GM21381 (cell line): ENCODE data around the gene PARVB.

ENCODE experiments used
- ATAC-seq: cut with Tn5 transposase; IDR thresholded peaks from one replicate; pipeline ENCODE4 v1.9.1; 2021; ENCODE audit warnings: mild to moderate bottlenecking, moderate library complexity; ENCODE audit not compliant: unreplicated experiment

Gene PARVB

DNA sequence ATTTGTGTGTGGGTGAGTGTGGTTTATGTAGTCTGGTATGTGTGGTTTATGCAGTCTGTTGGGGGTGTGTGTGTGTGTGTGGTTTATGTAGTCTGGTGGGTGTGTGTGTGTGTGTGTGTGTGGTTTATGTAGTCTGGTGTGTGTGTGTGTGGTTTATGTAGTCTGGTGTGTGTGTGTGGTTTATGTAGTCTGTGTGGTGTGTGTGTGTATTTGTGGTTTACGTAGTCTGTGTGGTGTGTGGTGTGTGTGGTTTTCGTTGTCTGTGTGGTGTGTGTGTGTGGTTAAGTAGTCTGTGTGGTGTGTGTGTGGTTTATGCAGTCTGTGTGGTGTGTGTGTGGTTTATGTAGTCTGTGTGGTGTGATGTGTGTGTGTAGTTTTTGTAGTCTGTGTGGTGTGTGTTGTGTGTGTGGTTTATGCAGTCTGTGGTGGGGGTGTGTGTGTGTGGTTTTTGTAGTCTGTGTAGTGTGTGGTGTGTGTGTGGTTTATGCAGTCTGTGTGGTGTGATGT lies 130.4 kb downstream of the PARVB start:
- ATAC-seq: no peak

DNA sequence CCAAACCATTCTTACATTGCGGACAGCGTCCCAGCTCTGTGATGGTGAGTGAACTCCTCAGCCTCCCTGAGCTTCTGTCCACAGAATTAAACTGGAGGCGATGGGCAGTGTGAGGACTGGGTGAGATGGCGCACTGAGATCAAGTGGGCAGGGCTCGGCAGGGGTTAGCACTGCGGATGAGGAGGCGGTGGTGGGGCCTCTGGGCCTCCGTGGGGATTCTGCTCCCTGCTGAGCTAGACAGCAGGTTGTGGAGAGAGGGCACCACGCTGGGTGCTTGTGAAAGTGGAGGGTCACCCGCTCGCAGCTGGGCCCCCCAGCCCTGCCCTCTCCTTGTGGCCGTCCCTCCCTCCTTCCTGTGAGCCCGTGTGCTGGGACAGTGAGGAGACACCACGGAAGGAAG lies 131.0 kb downstream of the PARVB start:
- no peak for ATAC-seq

GRCh38 chr22:44157916-44158618 lies 134.0 kb downstream of the PARVB start:
- ATAC-seq: no peak

- ATAC-seq: no peak
Measured at GRCh38 chr22:44158816-44159215, 134.7 kb downstream of the PARVB start.

- ATAC-seq: no peak
Measured at GRCh38 chr22:44159221-44159620, 135.1 kb downstream of the PARVB start.

DNA sequence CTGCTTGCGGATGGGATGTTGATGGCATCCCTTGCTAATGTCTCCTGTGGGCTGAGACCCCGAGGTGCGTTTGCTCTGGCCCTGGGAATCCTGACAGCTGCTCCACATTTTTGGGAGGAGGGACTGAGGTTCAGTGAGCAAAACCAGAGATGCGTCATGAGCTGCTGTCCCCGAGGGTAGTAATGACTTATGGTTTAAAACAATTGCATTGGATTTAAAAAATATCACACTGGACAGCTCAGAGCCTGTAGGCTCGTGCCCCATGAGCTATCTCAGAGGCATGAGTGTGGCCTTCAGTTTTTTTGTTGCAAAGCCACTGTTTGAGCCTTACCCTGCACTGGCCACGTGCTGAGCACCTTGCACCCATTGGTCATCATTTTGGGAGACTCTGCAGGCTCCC lies 135.7 kb downstream of the PARVB start:
- ATAC-seq: no peak

- no peak for ATAC-seq
Measured at GRCh38 chr22:44160421-44160820, 136.3 kb downstream of the PARVB start.

GRCh38 chr22:44161673-44162072 lies 137.6 kb downstream of the PARVB start:
- ATAC-seq: no peak

- no peak for ATAC-seq
Measured at GRCh38 chr22:44162960-44163359, 138.9 kb downstream of the PARVB start.

GRCh38 chr22:44163536-44163935 lies 139.4 kb downstream of the PARVB start:
- ATAC-seq: no peak

- no peak for ATAC-seq
Measured at GRCh38 chr22:44164031-44164430, 139.9 kb downstream of the PARVB start.

DNA sequence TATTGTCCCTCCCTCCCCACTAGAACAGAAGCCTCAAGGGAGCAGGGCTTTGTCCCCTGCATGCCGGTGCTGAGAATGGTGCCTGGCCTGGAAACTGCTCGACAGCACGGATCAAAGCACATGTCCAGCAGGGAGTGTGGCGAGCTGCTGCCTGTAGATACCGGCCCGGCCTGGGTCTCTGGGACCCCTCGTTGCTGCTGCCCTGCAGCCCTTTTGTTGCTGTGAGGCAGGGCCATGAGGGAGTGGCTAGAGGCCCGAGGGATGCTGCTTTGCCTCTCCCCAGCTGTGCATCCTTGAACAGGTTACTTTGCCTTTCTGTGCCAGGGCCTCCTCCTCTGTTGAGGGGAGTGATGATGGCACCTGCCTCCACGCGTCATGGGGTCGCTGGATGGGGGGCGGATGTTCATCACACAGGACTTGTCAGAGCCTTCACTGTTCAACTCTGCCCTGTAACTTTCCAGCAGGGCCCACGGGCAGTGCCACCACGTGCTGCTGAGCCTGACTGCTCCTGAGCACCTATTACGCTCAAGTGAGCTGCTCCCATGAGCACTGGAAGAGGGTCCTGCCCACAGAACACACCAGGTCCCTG lies 141.3 kb downstream of the PARVB start:
- ATAC-seq: no peak

DNA sequence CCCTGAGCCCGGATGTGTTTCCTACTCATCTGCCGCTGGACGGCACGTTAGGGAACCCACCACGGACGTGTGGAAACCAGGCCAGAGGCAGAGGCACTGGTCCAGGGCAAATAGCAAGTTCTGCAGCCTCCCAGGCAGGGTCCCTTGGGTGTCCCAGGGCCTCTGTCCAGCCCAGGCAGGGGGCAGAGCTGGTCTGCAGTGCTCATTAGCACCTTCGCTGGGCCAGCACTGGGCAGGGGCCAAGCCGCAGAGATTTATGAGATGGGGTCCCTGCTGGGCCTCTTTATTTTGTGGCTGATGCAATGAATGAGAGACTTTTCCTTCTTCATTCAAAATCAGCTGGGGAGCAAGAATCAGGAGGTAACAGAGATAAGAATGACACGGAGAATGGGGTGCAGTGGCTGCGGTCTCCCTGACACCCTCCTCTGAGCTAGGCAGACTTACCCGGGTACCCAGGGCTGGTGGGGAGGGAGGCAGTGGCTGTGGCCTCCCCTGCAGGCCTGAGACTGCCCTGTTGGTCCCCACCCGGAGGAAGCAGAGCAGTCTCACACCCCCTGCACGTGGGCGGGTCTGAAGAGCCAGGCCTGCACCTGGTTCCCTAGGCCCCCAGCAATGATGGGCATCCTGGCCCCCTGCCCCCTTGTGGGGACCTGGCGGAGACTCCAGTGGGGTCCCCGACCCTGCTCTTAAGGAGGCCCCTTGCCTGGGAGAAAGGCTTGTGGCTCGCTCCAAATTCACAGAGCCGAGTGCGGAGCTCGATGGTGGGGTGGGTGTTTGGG lies 142.6 kb downstream of the PARVB start:
- ATAC-seq: no peak

- ATAC-seq: no peak
Measured at GRCh38 chr22:44167501-44167900, 143.4 kb downstream of the PARVB start.

GRCh38 chr22:44168206-44168605 lies 144.1 kb downstream of the PARVB start:
- ATAC-seq: no peak

- ATAC-seq: no peak
Measured at GRCh38 chr22:44170470-44170869, 146.4 kb downstream of the PARVB start.

- no peak for ATAC-seq
Measured at GRCh38 chr22:44171561-44171960, 147.5 kb downstream of the PARVB start.

DNA sequence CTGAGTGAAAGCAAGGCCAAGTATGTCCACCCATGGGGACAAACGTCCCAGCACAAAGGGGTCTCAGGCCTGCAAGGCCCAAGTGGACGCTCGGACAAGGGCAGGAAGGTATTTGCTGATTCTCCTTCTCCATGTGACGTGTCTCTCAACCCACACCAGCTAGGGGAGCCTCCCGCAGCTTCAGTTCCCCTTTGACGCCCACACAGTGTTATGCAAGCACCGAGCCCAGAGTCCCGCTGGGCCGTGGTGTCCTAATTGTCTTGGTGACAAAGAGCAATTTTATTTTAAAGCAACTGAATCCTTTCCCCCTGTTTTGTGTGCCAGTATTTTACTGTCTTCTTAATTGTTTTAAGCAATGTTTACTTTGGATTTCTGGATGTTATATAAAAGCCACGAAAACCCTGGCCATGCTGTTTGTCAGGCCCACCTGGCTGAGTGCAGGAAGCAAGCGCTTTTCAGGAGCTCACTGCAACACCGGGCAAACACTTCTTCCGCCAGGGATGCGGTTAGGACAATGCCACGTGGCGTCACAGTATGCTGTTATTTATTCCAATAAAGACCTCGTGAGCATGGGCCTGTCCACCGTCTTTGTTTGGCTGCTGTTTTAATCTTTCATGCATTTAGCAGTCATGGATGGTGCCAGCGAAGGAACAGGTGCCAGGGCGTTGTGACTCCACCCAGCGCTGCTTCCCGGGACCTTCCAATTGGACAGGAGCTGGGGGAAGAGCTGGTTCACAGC lies 148.4 kb downstream of the PARVB start:
- ATAC-seq: peak; percentile 66

DNA sequence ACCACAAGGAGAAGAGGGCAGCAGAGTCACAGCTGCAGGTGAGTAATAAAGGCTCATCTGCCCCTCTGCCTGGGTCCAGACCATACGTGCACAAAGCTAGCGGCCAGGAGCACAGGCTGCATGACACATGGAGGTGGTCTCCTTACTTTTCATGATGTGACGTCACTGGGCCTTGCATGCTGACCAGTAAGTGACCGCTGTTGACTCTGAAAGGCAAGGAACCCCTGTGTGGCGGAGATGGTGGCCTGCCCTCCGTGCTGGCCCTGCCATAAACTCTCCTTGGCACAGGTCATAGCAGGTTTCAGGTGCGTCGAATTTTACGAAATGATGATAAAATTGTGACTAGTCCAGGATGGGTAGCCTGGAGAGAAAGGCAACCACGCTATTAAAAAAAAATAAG lies 149.1 kb downstream of the PARVB start:
- no peak for ATAC-seq

DNA sequence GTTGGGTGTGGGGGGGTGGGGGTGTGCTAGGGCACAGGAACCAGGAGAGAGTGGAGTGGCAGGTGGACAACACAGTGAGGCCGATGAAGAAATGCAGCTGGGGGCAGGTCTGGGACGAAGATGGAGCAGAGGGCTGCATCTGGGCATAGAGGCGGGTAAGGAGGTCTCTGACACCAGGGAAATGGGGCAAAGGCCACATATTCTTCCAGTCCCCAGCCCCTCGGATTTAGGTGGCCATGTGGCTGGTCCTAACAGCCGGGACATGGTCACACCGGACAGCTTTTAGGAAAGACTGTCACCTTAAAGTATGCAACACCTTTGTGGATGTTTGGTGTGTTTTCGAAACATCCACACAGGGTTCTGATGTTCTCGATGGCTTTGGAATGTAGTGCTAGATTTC lies 151.6 kb downstream of the PARVB start:
- no peak for ATAC-seq
